ENCODE data around the gene TLL2. TPM values are rescaled to one million over a fixed set of nuclear protein-coding genes. Genes with fewer than 3 reads are reported as not detected.

TLL2 gene
- total and polyA plus RNA-seq, 12 donors = 0.10 to 0.40 (median 0.13) TPM; not detected in 6

- Histone ChIP-seq H3K36me3 (replicated peaks in 1 of 2) (no peaks in the 10 kb centered on the region), H3K27ac (no peak overlapping the region), H3K9me3 (replicated peaks in 1 of 3) (no peaks in the 10 kb centered on the region), H3K27me3 (no peaks in the 10 kb centered on the region), H3K4me1 (replicated peaks in 1 of 2) (peaks cover 0 to 3% of the 10 kb centered on the region in 2 donors), H3K4me3 (peak overlapping the region in 1 of 4 donors; percentile 58)
- WGBS, 4 donors = 13 to 26% (median 18%) methylated on average over 5 to 9 of the region's 9 CpGs
- no peak for DNase-seq
- intact Hi-C loops (cut with DNase I) = loop anchor here (10.0 kb wide), 2 partner anchors 130 to 840 kb away; no protein-coding TSS in a partner anchor
- TF ChIP-seq CTCF (IDR thresholded peaks at IDR 0.05) (no peak), POLR2A (IDR thresholded peaks at IDR 0.05) (no peak)
Observed at GRCh38 chr10:96374639-96374984, 139.1 kb downstream of the TLL2 start.

GRCh38 chr10:96374004-96374403 is 139.7 kb downstream of the TLL2 start:
- no peak overlapping the region for H3K4me3 ChIP-seq
- H3K36me3 ChIP-seq (replicated peaks in 1 of 2) = no peaks in the 10 kb centered on the region
- H3K27me3 ChIP-seq = no peaks in the 10 kb centered on the region
- no peaks in the 10 kb centered on the region for H3K9me3 ChIP-seq (replicated peaks in 1 of 3)
- intact Hi-C loops (cut with DNase I) = loop anchor here (10.0 kb wide), 2 partner anchors 131 to 841 kb away; no protein-coding TSS in a partner anchor
- peaks cover 0 to 3% of the 10 kb centered on the region in 2 donors for H3K4me1 ChIP-seq (replicated peaks in 1 of 2)
- DNase-seq = no peak
- no peak for TF ChIP-seq CTCF (IDR thresholded peaks at IDR 0.05)
- TF ChIP-seq POLR2A (IDR thresholded peaks at IDR 0.05) = no peak
- H3K27ac ChIP-seq = no peak overlapping the region
- WGBS, 4 donors = 77 to 89% (median 87%) methylated on average over 5 of the region's 5 CpGs

- Histone ChIP-seq H3K27ac (no peak overlapping the region), H3K4me1 (replicated peaks in 1 of 2) (peaks cover 0 to 3% of the 10 kb centered on the region in 2 donors), H3K4me3 (no peak overlapping the region), H3K36me3 (replicated peaks in 1 of 2) (no peaks in the 10 kb centered on the region), H3K9me3 (replicated peaks in 1 of 3) (no peaks in the 10 kb centered on the region), H3K27me3 (no peaks in the 10 kb centered on the region)
- intact Hi-C loops (cut with DNase I) = loop anchor here (10.0 kb wide), 2 partner anchors 133 to 843 kb away; no protein-coding TSS in a partner anchor
- TF ChIP-seq CTCF (IDR thresholded peaks at IDR 0.05) (no peak), POLR2A (IDR thresholded peaks at IDR 0.05) (no peak)
- no peak for DNase-seq
- 81 to 97% (median 86%) methylated on average over 6 to 11 of the region's 11 CpGs for WGBS, 4 donors
Observed at GRCh38 chr10:96371356-96371755, 142.4 kb downstream of the TLL2 start.

- peaks cover 0 to 3% of the 10 kb centered on the region in 2 donors for H3K4me1 ChIP-seq (replicated peaks in 1 of 2)
- peak in 5 of 7 donors; percentile 28 to 66 (median 40) for DNase-seq
- TF ChIP-seq POLR2A (IDR thresholded peaks at IDR 0.05) (no peak), CTCF (IDR thresholded peaks at IDR 0.05) (peak; percentile 48 to 79 (median 67))
- WGBS, 4 donors = 19 to 35% (median 31%) methylated on average over 12 to 16 of the region's 16 CpGs
- no peaks in the 10 kb centered on the region for H3K9me3 ChIP-seq (replicated peaks in 1 of 3)
- no peaks in the 10 kb centered on the region for H3K27me3 ChIP-seq
- no peaks in the 10 kb centered on the region for H3K36me3 ChIP-seq (replicated peaks in 1 of 2)
- H3K4me3 ChIP-seq = no peak overlapping the region
- intact Hi-C loops (cut with DNase I) = loop anchor here (10.0 kb wide), 2 partner anchors 134 to 844 kb away; no protein-coding TSS in a partner anchor
- no peak overlapping the region for H3K27ac ChIP-seq
Observed at GRCh38 chr10:96370584-96371157, 143.1 kb downstream of the TLL2 start.

All from adrenal gland (tissue), 12 donors.